GM19043 (cell line): ENCODE measurements around the gene MYO7B.

Experiments used
- ATAC-seq: cut with Tn5 transposase; IDR thresholded peaks from one replicate; pipeline ENCODE4 v1.9.1; 2021; ENCODE audit warnings: low read depth; ENCODE audit not compliant: unreplicated experiment

The MYO7B gene

DNA sequence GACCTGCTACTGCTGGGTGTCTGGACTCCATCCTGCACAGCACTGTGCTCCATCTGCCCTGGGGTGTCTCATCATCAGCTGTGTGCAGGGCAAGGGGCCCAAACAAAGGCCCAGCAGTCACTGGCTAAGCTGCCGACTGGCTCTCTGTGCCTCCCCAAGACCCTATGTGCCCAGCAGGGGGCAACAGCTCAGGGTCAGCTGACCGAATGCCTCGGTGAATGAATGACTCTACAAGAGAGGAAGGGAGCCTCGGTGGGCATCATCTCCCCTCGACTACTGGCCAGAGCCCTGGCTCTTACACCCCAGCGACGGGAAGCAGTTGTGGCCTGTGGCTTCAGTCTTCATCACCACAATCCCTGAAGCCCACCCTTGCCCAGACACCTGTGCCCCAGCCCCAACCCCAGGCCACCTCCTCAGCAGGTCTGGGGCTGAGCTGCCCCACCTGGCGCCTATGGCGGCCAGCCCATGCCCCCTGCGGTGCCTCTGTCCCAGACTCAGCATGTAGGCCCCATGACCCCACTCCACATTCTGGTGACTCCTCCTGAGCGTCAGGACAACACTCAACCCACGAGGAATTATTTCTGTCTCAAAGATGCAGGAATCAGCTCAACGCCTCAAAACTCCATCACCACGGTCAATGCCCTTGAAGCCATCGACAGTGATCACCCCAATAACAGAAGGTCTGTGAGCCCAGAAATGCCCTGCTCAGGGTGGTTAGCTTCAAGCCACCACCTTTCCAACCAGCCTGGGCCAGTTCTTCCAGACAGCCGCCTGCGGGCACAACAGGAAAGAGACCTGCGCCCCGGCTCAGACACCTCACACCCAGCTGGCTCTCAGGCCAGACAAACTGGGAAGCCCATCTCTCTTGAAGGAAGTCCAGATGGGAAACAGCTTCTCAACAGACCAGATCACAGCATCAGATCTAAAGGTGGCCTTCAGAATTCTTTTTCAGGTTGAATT lies 108.9 kb downstream of the MYO7B start:
- ATAC-seq: no peak

DNA sequence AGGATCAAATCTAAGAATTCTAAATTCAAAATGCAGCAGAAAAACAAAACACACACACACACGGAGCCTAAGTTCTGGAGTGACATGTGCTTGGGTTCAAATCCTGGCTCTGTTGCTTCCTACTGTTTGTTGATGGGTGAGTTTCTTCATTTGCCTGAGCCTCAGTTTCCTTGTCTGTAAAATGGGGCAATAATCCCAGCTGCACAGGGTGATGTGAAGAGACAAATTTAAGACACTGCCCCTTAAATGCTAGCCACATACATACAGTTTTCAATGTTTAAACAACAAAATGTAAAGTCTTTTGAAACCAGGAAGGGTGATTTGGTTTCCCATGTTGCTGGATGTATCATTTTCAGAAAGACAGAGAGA lies 109.5 kb downstream of the MYO7B start:
- no peak for ATAC-seq

DNA sequence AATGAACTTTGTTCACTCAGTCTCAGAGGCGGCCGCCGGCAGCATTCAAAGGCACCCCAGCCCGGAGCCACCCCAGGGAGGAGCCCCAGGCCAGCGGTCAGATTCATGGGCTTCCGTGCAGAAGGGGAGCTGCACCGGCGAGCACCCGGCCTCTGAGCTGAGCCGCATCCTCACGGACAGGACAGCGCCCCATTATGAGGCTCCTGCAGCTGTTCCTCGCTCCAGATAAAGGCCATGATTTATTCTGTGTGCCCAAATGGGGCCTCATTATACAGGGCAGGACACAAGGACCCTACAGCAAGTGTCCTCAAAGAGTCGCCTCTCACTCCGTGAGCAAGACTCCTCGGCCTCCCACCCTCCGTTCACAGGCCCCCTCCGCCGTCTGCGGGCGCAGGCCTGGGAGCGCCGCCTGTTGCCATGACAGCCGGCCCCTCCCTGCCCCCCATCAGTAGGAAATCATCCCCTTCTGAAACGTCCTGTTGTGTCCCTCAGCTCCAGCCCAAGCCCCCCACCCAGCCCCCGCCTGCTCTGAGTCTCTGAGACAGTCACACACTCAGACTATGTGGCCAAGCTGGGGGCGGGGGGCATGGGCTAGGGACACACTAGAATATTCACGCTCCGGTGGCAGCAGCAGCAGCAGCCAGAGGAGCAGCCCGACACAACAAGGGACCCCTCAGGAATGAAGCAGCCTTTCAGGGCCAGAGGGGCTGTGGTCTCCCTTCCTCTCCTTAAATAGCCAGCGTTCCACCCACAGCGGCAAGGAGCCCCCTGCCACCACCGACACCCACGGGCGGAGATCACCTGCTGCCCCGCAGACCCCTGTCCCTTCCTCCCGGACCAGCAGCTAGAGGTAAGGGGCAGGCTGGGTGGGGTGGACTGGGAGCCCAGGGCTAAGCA lies 110.2 kb downstream of the MYO7B start, which contains the start of gene GPR17:
Gene GPR17 (plus strand): TSS at position 759 of the 897 bp plus-strand sequence. CDS start 4,583 bp downstream, outside the sequence.
- no peak for ATAC-seq

DNA sequence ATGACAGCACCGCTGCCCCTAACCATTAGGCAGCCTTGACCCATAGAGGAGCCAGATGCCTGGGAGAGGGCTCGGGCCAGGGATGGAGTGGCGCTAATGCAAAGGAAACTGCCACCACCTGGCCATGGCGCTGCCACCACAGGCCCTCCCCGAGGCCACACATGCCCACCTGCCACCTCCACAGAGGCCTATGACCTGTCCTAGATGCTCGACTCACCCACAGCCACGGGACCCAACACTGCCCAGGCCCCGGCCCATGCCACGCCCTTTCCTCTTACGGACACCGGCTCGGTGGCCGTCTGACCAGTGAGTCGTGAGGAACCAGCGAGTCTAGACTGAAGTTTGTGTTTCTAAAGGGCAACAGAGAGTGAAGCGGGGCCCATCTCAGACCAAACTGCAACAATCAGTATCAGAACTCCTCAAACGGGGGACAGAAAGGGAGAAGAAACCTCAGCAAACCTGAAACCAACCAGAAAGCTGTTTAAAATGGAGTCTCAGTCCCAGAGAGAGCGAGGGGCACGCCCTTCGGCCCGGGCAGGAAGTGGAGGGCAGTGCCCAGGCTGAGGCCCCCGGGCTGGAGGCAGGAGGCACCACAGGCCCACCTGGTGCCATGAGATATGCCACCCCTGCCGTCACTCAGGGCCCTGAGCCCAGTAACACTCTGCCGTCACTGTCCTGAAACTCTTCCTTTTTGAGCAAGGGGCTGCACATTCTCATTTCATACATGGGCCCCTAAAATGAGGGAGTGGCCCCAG lies 111.2 kb downstream of the MYO7B start:
- no peak for ATAC-seq

DNA sequence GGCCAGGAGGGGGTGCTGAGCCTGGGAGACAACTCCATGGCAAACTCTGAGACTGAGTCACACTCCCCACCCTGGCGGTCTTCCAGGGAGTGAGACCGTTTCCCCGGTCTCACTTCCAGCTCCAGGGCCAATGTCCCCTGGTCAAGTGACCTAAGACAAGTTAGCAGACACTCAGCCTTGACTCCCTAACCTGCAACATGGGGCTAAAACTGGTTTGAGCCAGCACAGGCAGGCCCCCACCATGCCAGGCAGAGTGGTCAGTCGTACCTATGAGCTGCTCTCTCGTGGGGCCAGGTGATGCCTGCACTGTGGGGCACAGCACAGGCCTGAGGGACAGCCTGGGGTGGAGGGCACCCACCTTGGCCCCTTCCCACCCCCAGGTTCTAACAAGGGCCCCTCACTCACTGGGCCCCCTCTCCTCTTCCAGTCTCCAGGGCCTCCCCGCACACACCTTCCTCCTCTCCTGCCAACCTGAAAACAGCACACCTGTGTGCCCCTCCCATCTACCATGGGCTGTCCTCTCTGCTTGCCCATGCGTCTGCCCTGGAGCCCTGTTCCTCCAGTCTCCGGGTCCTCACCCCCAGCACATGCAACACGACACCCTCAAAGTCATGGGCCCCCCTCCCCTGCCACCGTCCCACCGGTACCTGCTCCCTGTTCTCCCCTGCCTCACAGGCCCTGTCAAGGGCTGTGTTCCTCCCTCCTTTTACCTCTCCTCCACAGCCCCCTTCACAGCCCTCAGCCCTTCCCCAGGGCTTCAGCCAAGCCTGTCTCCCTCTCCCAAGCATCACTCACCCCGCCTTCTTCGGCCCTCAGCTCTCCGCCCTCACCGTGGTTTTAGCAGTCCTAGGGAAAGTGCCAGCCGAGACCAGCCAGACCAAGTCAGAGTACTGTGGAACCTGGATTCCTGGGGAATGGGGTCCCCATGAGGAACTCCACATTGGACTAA lies 112.0 kb downstream of the MYO7B start:
- ATAC-seq: no peak

DNA sequence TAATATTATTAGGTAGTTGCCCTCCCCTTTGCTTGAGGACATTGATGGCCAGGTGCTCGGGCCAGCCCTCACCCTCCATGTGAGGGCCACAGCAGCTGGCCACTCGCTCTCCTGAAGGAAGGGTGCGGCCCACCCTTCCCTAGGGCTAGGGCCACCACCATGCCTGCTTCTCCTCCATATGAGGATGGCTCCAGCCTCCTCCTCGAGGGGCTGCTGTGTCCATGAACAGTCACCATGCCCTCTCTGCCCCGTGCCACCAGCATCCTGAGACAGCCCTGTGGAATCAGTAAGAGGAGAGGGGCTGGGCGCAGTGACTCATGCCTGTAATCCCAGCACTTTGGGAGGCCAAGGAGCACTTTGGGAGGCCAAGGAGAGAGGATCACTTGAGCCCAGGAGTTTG lies 112.8 kb downstream of the MYO7B start:
- no peak for ATAC-seq

DNA sequence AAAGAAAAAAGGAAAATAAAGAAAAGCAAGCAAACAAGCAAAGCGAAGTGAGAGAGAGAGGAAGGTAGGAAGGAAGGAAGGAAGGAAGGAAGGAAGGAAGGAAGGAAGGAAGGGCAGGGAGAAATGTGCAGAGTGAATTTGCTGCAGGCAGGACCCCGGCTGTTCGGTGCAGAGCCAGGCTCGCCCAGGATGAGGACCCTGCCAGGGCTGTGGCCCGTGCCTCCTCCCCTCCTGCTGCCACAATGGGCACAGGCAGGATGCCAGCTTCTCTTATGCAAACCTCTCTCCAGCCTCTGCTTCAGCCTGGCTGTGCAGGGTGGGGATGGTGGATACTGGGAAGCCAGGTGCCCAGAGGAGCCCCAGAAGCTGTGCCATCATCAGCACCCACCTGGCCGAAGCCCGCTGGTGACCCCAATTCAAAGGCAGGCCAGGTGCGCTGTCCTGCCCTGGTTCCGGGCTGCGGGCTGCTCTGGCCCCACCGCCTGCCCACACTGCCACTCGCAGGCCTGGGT lies 113.7 kb downstream of the MYO7B start:
- ATAC-seq: no peak

DNA sequence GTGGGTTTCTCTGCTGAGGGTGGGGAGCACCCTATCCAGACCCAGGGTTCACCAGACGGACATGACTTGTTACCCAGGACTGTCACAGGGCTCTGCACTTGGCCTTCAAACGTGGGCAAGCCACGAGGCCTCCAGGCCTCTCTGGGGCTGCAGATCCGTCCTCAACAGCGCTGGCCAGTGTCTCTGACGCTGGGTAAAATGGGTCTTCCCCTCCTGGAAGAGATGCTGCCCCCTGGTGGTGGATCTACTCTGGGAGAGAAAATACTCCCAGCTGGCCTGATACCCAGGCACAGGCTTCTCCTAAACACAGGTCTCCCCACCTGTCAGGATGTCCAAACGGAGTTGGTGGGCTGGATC lies 114.2 kb downstream of the MYO7B start:
- ATAC-seq: no peak

DNA sequence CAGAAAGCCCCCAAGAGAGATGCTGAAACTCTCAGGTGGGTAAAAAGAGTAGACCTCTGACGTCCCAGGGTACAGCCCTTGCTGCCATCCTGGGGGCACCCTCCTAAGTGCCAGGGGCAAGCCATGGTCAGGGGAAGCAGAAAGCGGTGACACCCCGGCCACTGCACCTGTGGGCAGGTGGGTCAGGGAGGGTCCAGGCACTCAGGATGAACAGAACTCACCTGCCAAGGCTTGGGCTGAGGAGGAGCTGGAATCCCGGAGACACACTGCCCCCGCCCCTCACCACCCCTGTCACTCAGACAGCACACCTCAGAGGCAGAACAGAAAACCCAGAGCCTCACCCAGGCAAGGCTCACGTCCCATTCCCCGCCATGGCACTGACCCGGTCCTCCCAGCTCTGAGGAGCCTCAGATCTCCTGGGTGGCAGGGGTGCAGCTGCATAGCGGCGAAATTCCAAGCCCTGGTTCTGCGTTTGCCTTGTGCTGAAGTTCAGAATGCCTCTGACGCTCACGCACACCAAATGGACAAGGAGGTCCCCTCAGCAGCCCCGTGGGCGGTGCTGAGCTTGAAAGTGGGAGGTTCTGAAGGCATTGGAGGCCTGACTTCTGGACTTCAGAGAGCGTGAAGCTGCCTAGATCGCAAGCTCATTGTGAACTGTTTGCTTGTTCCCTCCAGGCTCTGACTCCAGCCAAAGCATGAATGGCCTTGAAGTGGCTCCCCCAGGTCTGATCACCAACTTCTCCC lies 114.7 kb downstream of the MYO7B start:
- no peak for ATAC-seq

DNA sequence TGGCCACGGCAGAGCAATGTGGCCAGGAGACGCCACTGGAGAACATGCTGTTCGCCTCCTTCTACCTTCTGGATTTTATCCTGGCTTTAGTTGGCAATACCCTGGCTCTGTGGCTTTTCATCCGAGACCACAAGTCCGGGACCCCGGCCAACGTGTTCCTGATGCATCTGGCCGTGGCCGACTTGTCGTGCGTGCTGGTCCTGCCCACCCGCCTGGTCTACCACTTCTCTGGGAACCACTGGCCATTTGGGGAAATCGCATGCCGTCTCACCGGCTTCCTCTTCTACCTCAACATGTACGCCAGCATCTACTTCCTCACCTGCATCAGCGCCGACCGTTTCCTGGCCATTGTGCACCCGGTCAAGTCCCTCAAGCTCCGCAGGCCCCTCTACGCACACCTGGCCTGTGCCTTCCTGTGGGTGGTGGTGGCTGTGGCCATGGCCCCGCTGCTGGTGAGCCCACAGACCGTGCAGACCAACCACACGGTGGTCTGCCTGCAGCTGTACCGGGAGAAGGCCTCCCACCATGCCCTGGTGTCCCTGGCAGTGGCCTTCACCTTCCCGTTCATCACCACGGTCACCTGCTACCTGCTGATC lies 115.4 kb downstream of the MYO7B start:
- no peak for ATAC-seq

DNA sequence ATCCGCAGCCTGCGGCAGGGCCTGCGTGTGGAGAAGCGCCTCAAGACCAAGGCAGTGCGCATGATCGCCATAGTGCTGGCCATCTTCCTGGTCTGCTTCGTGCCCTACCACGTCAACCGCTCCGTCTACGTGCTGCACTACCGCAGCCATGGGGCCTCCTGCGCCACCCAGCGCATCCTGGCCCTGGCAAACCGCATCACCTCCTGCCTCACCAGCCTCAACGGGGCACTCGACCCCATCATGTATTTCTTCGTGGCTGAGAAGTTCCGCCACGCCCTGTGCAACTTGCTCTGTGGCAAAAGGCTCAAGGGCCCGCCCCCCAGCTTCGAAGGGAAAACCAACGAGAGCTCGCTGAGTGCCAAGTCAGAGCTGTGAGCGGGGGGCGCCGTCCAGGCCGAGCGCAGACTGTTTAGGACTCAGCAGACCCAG lies 115.9 kb downstream of the MYO7B start:
- no peak for ATAC-seq

DNA sequence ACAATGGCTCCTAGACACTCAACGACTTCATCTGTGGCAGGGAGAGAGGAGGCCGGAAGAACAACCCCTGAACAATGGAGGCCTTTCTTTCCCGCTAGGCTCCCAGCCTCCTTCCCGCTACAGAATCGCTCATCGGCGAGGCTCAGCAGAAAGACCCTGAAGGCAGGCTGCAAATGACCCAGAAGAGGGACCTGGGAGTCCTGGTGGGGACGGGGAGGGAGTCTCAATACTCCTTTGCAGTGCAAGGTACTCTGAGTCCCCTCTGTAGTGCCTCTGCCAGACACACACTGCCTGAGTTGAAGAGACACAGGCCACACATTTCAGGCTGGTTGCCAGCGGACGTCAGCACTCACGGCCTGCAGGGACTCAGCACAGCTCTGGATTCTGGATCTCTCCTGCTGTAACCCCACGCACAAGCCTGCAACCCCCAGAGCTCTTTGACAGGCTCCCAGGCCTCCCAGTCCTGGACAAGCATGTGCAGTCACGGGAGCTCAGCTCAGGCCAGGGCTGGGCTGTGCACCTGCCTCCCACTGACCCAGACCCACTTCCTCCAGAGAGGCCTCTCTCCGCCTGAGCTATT lies 116.6 kb downstream of the MYO7B start:
- no peak for ATAC-seq

DNA sequence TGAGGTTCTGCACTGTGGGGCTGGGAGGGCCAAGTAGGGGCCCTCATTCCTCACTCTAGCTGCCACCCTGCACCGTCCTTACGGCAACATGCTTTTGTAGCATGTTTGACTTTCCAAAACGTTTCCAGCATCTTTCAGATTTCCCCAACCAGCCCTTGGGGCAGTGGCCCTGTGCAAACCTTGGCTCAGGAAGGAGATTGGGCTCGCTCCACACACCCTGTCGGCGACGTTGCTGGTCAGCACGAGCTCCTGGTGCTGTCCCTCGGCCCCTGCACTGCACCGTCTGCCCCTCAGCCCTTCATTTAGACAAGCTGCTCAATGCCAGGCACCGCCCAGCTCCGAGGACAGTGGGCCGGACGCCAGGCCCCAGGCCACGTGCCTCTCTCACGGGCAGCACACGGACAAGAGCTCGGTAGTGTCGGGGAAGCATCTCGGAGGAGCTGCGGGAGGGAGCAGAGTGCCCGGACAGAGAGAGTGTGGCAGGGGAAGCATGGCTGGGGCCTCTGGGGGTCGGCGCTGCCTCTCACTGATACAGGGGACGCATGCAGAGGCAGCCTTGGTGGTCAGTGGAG lies 117.4 kb downstream of the MYO7B start:
- no peak for ATAC-seq

DNA sequence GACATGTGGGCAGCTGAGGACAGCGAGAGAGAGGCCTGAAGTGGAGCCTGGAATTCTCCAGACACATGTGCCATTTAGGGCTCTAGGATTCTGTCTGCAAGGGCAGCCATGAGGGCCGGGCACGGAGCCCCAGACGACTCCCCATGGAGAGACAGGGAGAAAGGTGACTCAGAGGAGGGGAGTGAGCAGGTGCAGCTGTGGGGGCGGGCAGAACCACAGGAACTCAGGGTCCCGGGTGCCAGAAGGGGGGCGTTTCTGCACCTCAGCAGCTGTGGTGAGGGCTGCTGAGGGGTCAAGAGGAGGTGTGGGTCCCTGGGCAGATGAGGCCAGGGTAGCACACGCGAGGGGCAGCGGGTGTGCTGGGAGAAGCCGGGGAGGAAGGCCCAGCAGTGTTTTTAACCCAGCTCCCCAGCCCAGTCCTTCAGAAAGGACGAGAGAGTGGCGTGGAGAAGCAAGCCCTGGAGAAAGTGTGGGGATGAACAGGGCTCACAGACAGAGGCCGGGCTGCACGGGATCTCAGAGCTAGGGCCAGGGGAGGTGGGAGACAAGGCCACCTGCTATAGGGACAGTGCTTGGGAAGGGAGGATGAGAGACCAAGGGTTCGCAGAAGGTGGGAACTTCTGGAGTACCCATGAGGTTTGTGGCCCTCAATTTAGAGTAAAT lies 118.1 kb downstream of the MYO7B start:
- ATAC-seq: no peak

DNA sequence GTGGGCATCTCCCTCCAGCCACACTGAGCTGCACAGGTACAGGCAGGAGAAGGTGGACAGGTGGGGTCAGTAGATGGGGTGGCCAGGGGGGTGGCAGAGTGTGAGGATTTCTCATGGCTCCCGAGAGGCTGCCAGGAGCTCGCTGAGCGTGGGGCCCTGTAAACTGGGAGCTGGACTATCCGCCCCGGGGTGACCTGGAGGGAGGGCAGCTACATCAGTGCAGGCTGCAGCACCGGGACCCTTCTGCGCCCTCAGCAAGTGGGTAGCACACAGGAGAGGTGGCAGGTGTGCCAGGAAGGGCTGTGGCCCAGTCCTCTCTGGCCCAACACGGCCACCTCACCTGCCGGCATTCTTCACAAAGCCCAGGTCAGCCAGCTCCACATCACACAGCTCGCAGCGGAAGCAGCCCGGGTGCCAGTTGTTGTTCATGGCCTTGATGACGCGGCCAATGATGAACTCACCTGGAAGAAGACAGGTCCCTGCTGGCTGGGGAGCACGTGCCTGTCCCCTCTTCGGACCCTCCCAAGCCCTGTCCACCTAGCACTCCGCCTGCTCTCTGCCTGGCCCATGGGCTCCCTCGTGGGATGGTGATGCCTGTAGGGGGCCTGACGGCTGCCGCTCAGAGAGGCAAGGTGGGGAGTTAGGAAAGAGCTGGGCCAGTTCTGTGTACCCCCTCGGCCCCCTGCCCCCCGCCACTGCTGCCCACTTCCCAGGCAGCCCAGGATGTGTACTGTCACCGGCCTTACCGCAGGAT lies 118.8 kb downstream of the MYO7B start:
- ATAC-seq: no peak

DNA sequence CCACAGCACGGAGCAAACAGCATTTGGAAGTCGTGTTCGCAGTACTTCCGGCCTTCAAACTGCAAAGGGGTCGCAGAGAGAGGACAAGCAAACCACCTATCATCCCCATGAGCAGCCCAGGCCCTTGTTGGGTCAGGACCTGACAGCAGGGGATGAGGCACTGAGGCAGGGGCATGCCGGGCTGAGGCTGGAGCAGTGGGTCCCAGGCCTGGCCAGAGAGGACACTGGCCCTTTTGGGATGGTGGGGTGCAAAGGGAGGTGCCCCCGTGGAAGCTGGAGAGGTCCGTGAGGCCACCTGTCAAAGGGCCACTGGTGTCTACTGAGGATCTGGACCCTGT lies 119.3 kb downstream of the MYO7B start:
- ATAC-seq: no peak
